AG09309 (cell line): ENCODE results near the gene DENND2A.

ENCODE experiments used
- DNase-seq: peaks from one replicate; pipeline ENCODE4 v3.0.0-alpha.2; 2010; ENCODE audit warnings: low read depth
- H3K4me3 ChIP-seq: 2 replicates; pipeline ENCODE4 v1.5.1; 2011; ENCODE audit warnings: mild to moderate bottlenecking, low read depth, low read length, moderate library complexity; ENCODE audit not compliant: control insufficient read depth
- TF ChIP-seq, protein P1 (sequence below): IDR thresholded peaks from 2 replicates; pipeline ENCODE4 v1.5.1; 2011; ENCODE audit warnings: mild to moderate bottlenecking, low read depth, low read length, inconsistent platforms; ENCODE audit not compliant: insufficient read depth, control insufficient read depth; ENCODE audit errors: missing control alignments

DENND2A gene

GRCh38 chr7:140526787-140527664 is 113.6 kb downstream of the DENND2A start:
- DNase-seq = no peak
- TF ChIP-seq, protein P1, sequence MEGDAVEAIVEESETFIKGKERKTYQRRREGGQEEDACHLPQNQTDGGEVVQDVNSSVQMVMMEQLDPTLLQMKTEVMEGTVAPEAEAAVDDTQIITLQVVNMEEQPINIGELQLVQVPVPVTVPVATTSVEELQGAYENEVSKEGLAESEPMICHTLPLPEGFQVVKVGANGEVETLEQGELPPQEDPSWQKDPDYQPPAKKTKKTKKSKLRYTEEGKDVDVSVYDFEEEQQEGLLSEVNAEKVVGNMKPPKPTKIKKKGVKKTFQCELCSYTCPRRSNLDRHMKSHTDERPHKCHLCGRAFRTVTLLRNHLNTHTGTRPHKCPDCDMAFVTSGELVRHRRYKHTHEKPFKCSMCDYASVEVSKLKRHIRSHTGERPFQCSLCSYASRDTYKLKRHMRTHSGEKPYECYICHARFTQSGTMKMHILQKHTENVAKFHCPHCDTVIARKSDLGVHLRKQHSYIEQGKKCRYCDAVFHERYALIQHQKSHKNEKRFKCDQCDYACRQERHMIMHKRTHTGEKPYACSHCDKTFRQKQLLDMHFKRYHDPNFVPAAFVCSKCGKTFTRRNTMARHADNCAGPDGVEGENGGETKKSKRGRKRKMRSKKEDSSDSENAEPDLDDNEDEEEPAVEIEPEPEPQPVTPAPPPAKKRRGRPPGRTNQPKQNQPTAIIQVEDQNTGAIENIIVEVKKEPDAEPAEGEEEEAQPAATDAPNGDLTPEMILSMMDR = no peak
- no peak overlapping the region for H3K4me3 ChIP-seq

GRCh38 chr7:140526214-140526613 is 114.4 kb downstream of the DENND2A start:
- H3K4me3 ChIP-seq = no peak overlapping the region
- TF ChIP-seq, protein P1 = no peak
- no peak for DNase-seq

DNA sequence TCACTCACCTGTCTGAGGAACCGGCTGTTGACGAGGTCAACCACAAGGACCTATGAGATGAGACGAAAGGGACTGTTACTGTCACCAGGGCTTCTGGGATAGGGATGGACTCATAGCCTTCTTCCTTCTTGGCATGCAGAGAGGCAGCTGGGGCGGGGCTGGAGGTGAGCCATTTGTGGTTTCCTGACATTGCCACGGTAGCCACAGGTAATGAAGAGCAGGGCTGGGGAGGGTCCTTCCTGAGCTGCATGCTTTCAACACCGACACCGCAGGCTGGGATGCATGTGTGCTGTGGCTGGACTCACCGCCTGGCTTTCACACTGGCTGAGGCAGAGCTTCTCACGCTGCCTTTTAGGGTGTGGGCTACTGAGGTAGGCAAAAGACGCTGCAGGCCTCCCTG is 114.9 kb downstream of the DENND2A start:
- no peak overlapping the region for H3K4me3 ChIP-seq
- no peak for DNase-seq
- TF ChIP-seq, protein P1 = no peak

DNA sequence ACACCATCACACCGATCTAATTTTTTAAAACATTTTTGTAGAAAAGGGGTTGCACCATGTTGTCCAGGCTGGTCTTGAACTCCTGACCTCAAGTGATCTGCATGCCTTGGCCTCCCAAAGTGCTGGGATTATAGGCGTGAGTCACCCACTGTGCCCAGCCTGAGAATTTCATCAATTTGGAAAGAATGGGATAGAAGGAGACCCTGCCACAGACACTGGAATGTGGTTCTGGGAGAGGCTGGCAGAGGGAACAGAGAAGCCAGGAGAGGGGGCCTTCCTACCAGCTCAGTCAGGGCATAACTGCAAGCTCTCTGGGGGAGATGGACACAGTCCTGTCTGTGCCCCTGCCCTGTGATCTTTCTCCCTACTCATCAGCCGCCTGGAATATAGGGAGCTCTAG is 119.2 kb downstream of the DENND2A start:
- H3K4me3 ChIP-seq = no peak overlapping the region
- DNase-seq = no peak
- TF ChIP-seq, protein P1 = no peak

GRCh38 chr7:140519007-140519399 is 121.6 kb downstream of the DENND2A start:
- TF ChIP-seq, protein P1 = no peak
- H3K4me3 ChIP-seq = no peak overlapping the region
- no peak for DNase-seq

DNA sequence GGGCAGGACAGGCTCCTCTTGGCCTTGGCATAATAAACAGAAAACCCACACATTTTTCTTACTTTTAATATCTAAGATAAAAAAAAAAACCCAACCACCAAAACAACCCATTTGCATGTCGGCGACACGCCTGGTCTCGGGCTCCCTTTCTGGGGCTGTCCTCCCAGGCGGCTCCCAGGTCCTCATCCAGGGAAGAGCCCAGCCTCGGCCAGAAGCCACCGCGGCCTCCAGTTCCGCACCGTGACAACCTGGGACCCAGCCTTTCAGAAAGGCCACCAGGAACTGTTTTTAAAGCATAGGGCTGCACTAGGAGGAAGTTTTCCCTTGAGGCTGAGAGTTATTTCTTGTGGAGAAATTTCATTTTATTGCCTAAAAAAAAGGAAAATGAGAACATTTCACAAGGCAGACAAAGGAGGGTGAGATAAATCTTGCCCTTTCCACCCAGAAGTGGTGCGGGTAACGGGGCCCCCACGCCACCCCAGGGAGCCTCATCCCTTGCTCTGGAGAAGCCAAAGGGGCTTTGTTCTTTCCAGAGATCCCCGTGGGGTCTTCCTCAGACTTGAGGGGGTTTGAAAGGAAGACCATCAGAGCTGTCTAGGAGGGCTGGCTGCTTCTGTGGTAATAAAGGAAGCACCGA is 122.1 kb downstream of the DENND2A start:
- no peak overlapping the region for H3K4me3 ChIP-seq
- TF ChIP-seq, protein P1 = no peak
- DNase-seq = no peak
